SK-N-SH treated with all-trans-retinoic acid at 6 μM for 48 hours (cell line): ENCODE data around the gene MAP7D2.

Source experiments
- ATAC-seq: fragments of 200-7000 bp; cut with Tn5 transposase; 3 replicates; pipeline ENCODE4 v1.9.1; 2020; ENCODE audit warnings: mild to moderate bottlenecking, moderate library complexity
- ARNTL ChIP-seq: fragments of 450-650 bp; formaldehyde crosslinking; IDR thresholded peaks from 2 replicates; pipeline ENCODE4 v1.5.0; 2020; ENCODE audit warnings: low read depth, mild to moderate bottlenecking, moderate library complexity, borderline replicate concordance
- BACH2 ChIP-seq: fragments of 250-450 bp; sonication (Bioruptor Pico); IDR thresholded peaks from 2 replicates; pipeline ENCODE4 v1.9.0; 2021; ENCODE audit warnings: mild to moderate bottlenecking, borderline replicate concordance
- CSDC2 ChIP-seq: fragments of 250-450 bp; sonication (Bioruptor Pico); IDR thresholded peaks from 2 replicates; pipeline ENCODE4 v1.5.0; 2020; ENCODE audit warnings: mild to moderate bottlenecking, moderate library complexity
- ESRRG ChIP-seq: fragments of 250-450 bp; sonication (Bioruptor Pico); IDR thresholded peaks from 2 replicates; pipeline ENCODE4 v1.6.1; 2021; ENCODE audit warnings: mild to moderate bottlenecking
- GLIS3 ChIP-seq: fragments of 250-450 bp; sonication (Bioruptor Pico); IDR thresholded peaks from 2 replicates; pipeline ENCODE4 v1.5.0; 2020; ENCODE audit warnings: mild to moderate bottlenecking, moderate library complexity
- OSR1 ChIP-seq: fragments of 250-450 bp; sonication (Bioruptor Pico); IDR thresholded peaks from 2 replicates; pipeline ENCODE4 v1.8.0; 2022; ENCODE audit warnings: moderate library complexity, mild to moderate bottlenecking, inconsistent platforms
- PATZ1 ChIP-seq: fragments of 250-450 bp; sonication (Bioruptor Pico); IDR thresholded peaks from 2 replicates; pipeline ENCODE4 v1.8.0; 2020; ENCODE audit warnings: mild to moderate bottlenecking, moderate library complexity, borderline replicate concordance
- RARB ChIP-seq: fragments of 250-450 bp; sonication (Bioruptor Pico); IDR thresholded peaks from 2 replicates; pipeline ENCODE4 v1.8.0; 2021; ENCODE audit warnings: mild to moderate bottlenecking, moderate library complexity
- SNAI2 ChIP-seq: fragments of 250-450 bp; sonication (Bioruptor Pico); IDR thresholded peaks from 2 replicates; pipeline ENCODE4 v1.5.0; 2020; ENCODE audit warnings: mild to moderate bottlenecking, moderate library complexity
- TCF4 ChIP-seq: fragments of 250-450 bp; sonication (Bioruptor Pico); IDR thresholded peaks from 2 replicates; pipeline ENCODE4 v1.8.0; 2021; ENCODE audit warnings: mild to moderate bottlenecking, moderate library complexity, borderline replicate concordance
- TOX ChIP-seq: fragments of 250-450 bp; sonication (Bioruptor Pico); IDR thresholded peaks from 2 replicates; pipeline ENCODE4 v1.8.0; 2021; ENCODE audit warnings: mild to moderate bottlenecking, moderate library complexity, borderline replicate concordance
- ZC3H10 ChIP-seq: fragments of 250-450 bp; sonication (Bioruptor Pico); IDR thresholded peaks from 2 replicates; pipeline ENCODE4 v1.5.1; 2021; ENCODE audit warnings: mild to moderate bottlenecking, moderate library complexity
- ZFP3 ChIP-seq: fragments of 250-450 bp; sonication (Bioruptor Pico); IDR thresholded peaks from 2 replicates; pipeline ENCODE4 v1.5.0; 2020; ENCODE audit warnings: mild to moderate bottlenecking, moderate library complexity
- ZFP30 ChIP-seq: fragments of 450-650 bp; formaldehyde crosslinking; IDR thresholded peaks from 2 replicates; pipeline ENCODE4 v1.5.0; 2022; ENCODE audit warnings: mild to moderate bottlenecking, moderate library complexity
- ZNF565 ChIP-seq: fragments of 450-650 bp; formaldehyde crosslinking; conservative IDR thresholded peaks from 2 replicates; pipeline ENCODE4 v1.5.0; 2020; ENCODE audit warnings: low read depth, mild to moderate bottlenecking, moderate library complexity
- ZNF70 ChIP-seq: fragments of 450-650 bp; formaldehyde crosslinking; IDR thresholded peaks from 2 replicates; pipeline ENCODE4 v1.5.0; 2020; ENCODE audit warnings: mild to moderate bottlenecking, moderate library complexity
- ZNF8 ChIP-seq: fragments of 450-650 bp; formaldehyde crosslinking; IDR thresholded peaks from 2 replicates; pipeline ENCODE4 v1.5.0; 2020; ENCODE audit warnings: mild to moderate bottlenecking, moderate library complexity
- TF ChIP-seq, protein P1 (sequence below): fragments of 250-450 bp; sonication (Bioruptor Pico); IDR thresholded peaks from 2 replicates; pipeline ENCODE4 v1.5.1; 2020; ENCODE audit warnings: low read depth, mild to moderate bottlenecking, moderate library complexity
- TF ChIP-seq, protein P2 (sequence below): fragments of 250-450 bp; sonication (Bioruptor Pico); IDR thresholded peaks from 2 replicates; pipeline ENCODE4 v1.8.0; 2021; ENCODE audit warnings: low read depth, mild to moderate bottlenecking, moderate library complexity, borderline replicate concordance
- TF ChIP-seq, protein P3 (sequence below): fragments of 250-450 bp; sonication (Bioruptor Pico); IDR thresholded peaks from 2 replicates; pipeline ENCODE4 v1.5.1; 2021; ENCODE audit warnings: mild to moderate bottlenecking, moderate library complexity

MAP7D2 gene

GRCh38 chrX:20007962-20008622 lies 108.6 kb downstream of the MAP7D2 start:
- ATAC-seq, result no peak
- TF ChIP-seq OSR1 (CRISPR knock-in tag), result no peak
- TF ChIP-seq ZNF70, result no peak
- no peak for TF ChIP-seq ARNTL
- TF ChIP-seq BACH2 (CRISPR knock-in tag), result no peak
- TF ChIP-seq ESRRG (CRISPR knock-in tag), result no peak
- TF ChIP-seq, protein P1, sequence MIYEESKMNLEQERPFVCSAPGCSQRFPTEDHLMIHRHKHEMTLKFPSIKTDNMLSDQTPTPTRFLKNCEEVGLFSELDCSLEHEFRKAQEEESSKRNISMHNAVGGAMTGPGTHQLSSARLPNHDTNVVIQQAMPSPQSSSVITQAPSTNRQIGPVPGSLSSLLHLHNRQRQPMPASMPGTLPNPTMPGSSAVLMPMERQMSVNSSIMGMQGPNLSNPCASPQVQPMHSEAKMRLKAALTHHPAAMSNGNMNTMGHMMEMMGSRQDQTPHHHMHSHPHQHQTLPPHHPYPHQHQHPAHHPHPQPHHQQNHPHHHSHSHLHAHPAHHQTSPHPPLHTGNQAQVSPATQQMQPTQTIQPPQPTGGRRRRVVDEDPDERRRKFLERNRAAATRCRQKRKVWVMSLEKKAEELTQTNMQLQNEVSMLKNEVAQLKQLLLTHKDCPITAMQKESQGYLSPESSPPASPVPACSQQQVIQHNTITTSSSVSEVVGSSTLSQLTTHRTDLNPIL (CRISPR knock-in tag), result no peak
- TF ChIP-seq RARB (CRISPR knock-in tag), result no peak
- TF ChIP-seq SNAI2 (CRISPR knock-in tag), result no peak
- TF ChIP-seq ZFP3, result no peak
- TF ChIP-seq, protein P2, sequence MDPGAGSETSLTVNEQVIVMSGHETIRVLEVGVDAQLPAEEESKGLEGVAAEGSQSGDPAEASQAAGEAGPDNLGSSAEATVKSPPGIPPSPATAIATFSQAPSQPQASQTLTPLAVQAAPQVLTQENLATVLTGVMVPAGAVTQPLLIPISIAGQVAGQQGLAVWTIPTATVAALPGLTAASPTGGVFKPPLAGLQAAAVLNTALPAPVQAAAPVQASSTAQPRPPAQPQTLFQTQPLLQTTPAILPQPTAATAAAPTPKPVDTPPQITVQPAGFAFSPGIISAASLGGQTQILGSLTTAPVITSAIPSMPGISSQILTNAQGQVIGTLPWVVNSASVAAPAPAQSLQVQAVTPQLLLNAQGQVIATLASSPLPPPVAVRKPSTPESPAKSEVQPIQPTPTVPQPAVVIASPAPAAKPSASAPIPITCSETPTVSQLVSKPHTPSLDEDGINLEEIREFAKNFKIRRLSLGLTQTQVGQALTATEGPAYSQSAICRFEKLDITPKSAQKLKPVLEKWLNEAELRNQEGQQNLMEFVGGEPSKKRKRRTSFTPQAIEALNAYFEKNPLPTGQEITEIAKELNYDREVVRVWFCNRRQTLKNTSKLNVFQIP (CRISPR knock-in tag), result no peak
- no peak for TF ChIP-seq ZNF8 (CRISPR knock-in tag)
- no peak for TF ChIP-seq TOX (CRISPR knock-in tag)
- TF ChIP-seq TCF4, result no peak
- TF ChIP-seq PATZ1 (CRISPR knock-in tag), result no peak
- TF ChIP-seq ZFP30, result no peak
- TF ChIP-seq, protein P3, sequence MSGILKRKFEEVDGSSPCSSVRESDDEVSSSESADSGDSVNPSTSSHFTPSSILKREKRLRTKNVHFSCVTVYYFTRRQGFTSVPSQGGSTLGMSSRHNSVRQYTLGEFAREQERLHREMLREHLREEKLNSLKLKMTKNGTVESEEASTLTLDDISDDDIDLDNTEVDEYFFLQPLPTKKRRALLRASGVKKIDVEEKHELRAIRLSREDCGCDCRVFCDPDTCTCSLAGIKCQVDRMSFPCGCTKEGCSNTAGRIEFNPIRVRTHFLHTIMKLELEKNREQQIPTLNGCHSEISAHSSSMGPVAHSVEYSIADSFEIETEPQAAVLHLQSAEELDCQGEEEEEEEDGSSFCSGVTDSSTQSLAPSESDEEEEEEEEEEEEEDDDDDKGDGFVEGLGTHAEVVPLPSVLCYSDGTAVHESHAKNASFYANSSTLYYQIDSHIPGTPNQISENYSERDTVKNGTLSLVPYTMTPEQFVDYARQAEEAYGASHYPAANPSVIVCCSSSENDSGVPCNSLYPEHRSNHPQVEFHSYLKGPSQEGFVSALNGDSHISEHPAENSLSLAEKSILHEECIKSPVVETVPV (CRISPR knock-in tag), result no peak
- TF ChIP-seq GLIS3 (CRISPR knock-in tag), result no peak
- TF ChIP-seq, all 23 proteins: peak for 0

- TF ChIP-seq OSR1 (CRISPR knock-in tag) (no peak), CSDC2 (no peak), PATZ1 (CRISPR knock-in tag) (no peak)
- TF ChIP-seq, protein P3 (CRISPR knock-in tag), result no peak
- ATAC-seq, result no peak
Observed at GRCh38 chrX:20005883-20006282, 110.8 kb downstream of the MAP7D2 start.

- no peak for TF ChIP-seq CSDC2
- no peak for TF ChIP-seq ZFP30
- TF ChIP-seq ZNF565, result no peak
- TF ChIP-seq TOX (CRISPR knock-in tag), result no peak
- TF ChIP-seq ZC3H10 (CRISPR knock-in tag), result no peak
- TF ChIP-seq RARB (CRISPR knock-in tag), result no peak
- TF ChIP-seq GLIS3 (CRISPR knock-in tag), result no peak
- no peak for TF ChIP-seq OSR1 (CRISPR knock-in tag)
- TF ChIP-seq ARNTL, result no peak
- TF ChIP-seq PATZ1 (CRISPR knock-in tag), result no peak
- no peak for TF ChIP-seq TCF4
- no peak for ATAC-seq
Observed at GRCh38 chrX:20001588-20001987, 115.1 kb downstream of the MAP7D2 start.
